Adrenal gland (tissue), 5 donors: ENCODE results near the gene LYG1.

Experiments
- CTCF ChIP-seq, 6 experiments: fragments of 450-650 bp in 4 of 6; fragments of 200-600 bp in 2 of 6; sonication (generic) in 1 of 6; IDR thresholded peaks; 1 replicate in 5 of 6; 2 replicates in 1 of 6; pipeline versions ENCODE4 v1.5.1 to v1.8.0; 2016 to 2021; ENCODE audit warnings: antibody characterized with exemption in 6 of 6, mild to moderate bottlenecking in 2 of 6, moderate library complexity in 1 of 6
- POLR2A ChIP-seq, 2 donors: fragments of 450-650 bp; IDR thresholded peaks; one replicate each; pipeline ENCODE4 v1.6.1; 2017; ENCODE audit warnings: antibody characterized with exemption in 2 of 2, mild to moderate bottlenecking in 2 of 2, moderate library complexity in 1 of 2
- donor health status: DM: no; HTN: no; CAD: no.

- TF ChIP-seq CTCF (IDR thresholded peaks at IDR 0.05) (no peak), POLR2A (IDR thresholded peaks at IDR 0.05) (no peak)
Observed at GRCh38 chr2:99340669-99341236, 39.8 kb upstream of the LYG1 start.
